Esophagus muscularis mucosa (tissue), 4 donors: ENCODE results near the gene TMEM174.
"Not testable (repeated sequence)": the region's sequence is repeated elsewhere in the genome, so short reads cannot be mapped to it uniquely, and the experiment has no call there.

Experiments
- EP300 ChIP-seq: sonication (generic); formaldehyde crosslinking; IDR thresholded peaks from one replicate; pipeline ENCODE4 v1.6.1; 2017; ENCODE audit warnings: antibody characterized with exemption
- POLR2A ChIP-seq: fragments of 450-650 bp; IDR thresholded peaks from one replicate; pipeline ENCODE4 v1.6.1; 2017; ENCODE audit warnings: antibody characterized with exemption, moderate library complexity, mild to moderate bottlenecking, low read depth
- TF ChIP-seq, protein P1 (sequence below), 3 experiments: fragments of 200-600 bp in 2 of 3; fragments of 450-650 bp in 1 of 3; sonication (generic) in 2 of 3; IDR thresholded peaks; one replicate each; pipeline ENCODE4 v1.5.1; 2017 to 2019; ENCODE audit warnings: antibody characterized with exemption in 3 of 3, mild to moderate bottlenecking in 2 of 3, moderate library complexity in 1 of 3

DNA sequence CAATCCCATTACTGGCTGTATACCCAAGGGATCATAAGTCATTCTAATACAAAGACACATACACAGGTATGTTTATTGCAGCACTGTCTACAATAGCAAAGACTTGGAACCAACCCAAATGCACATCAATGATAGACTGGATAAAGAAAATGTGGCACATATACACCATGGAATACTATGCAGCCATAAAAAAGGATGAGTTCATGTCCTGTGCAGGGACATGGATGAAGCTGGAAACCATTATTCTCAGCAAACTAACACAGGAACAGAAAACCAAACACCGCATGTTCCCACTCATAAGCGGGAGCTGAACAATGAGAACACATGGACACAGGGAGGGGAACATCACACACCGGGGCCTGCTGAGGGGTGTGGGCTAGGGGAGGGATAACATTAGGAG, 39.7 kb downstream of the TMEM174 start:
- TF ChIP-seq, protein P1, sequence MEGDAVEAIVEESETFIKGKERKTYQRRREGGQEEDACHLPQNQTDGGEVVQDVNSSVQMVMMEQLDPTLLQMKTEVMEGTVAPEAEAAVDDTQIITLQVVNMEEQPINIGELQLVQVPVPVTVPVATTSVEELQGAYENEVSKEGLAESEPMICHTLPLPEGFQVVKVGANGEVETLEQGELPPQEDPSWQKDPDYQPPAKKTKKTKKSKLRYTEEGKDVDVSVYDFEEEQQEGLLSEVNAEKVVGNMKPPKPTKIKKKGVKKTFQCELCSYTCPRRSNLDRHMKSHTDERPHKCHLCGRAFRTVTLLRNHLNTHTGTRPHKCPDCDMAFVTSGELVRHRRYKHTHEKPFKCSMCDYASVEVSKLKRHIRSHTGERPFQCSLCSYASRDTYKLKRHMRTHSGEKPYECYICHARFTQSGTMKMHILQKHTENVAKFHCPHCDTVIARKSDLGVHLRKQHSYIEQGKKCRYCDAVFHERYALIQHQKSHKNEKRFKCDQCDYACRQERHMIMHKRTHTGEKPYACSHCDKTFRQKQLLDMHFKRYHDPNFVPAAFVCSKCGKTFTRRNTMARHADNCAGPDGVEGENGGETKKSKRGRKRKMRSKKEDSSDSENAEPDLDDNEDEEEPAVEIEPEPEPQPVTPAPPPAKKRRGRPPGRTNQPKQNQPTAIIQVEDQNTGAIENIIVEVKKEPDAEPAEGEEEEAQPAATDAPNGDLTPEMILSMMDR (IDR thresholded peaks at IDR 0.05), result not testable (repeated sequence)
- not testable (repeated sequence) for TF ChIP-seq EP300, POLR2A
